H1 (cell line): ENCODE results near the gene SLC25A39. TPM values are rescaled to one million over a fixed set of nuclear protein-coding genes. Genes with fewer than 3 reads are reported as not detected.

Experiments
- CTCF ChIA-PET: fragments of 300-600 bp; sonication (Branson Sonifier 250); formaldehyde crosslinking; loops from one replicate; lab custom pipeline; 2021; ENCODE audit not compliant: partially characterized antibody; lab: Charles Lee
- POLR2A ChIA-PET: fragments of 300-600 bp; sonication (Branson Sonifier 250); formaldehyde crosslinking; loops from one replicate; lab custom pipeline; 2021; ENCODE audit warnings: inconsistent platforms; ENCODE audit not compliant: partially characterized antibody; lab: Charles Lee
- DNase-seq, 2 experiments: peaks; one replicate each; pipeline versions ENCODE4 v3.0.0 to v3.0.0-alpha.2; 2010 to 2022; ENCODE audit warnings: low spot score in 2 of 2, low read depth in 1 of 2, mixed read lengths in 1 of 2
- FAIRE-seq: peaks from 2 replicates; lab custom pipeline; 2011; peaks lifted over from hg19 to GRCh38; lab: Jason Lieb, UNC
- H2AFZ ChIP-seq: 2 replicates; pipeline ENCODE4 v1.8.1; 2012; ENCODE audit warnings: low read length, inconsistent platforms
- H2AK5ac ChIP-seq: 2 replicates; pipeline ENCODE4 v1.6.1; 2013; ENCODE audit warnings: low read depth, low read length
- H2BK120ac ChIP-seq: replicated peaks from 2 replicates; pipeline ENCODE3; 2013; ENCODE audit warnings: low read depth, low read length, inconsistent platforms
- H2BK12ac ChIP-seq: 2 replicates; pipeline ENCODE4 v1.6.1; 2013; ENCODE audit warnings: low read depth, low read length
- H2BK15ac ChIP-seq: 2 replicates; pipeline ENCODE4 v1.6.1; 2013; ENCODE audit warnings: low read length
- H2BK20ac ChIP-seq: 2 replicates; pipeline ENCODE4 v1.6.1; 2013; ENCODE audit warnings: low read length
- H2BK5ac ChIP-seq: 2 replicates; pipeline ENCODE4 v1.6.1; 2013; ENCODE audit warnings: low read depth, low read length
- H3K14ac ChIP-seq: 2 replicates; pipeline ENCODE4 v1.6.1; 2013; ENCODE audit warnings: inconsistent platforms; ENCODE audit not compliant: insufficient read length
- H3K18ac ChIP-seq: 2 replicates; pipeline ENCODE4 v1.6.1; 2013; ENCODE audit warnings: low read length; ENCODE audit errors: extremely low read depth
- H3K23ac ChIP-seq: 2 replicates; pipeline ENCODE4 v1.6.1; 2013; ENCODE audit warnings: inconsistent platforms; ENCODE audit not compliant: insufficient read length
- H3K23me2 ChIP-seq: 2 replicates; pipeline ENCODE4 v1.6.1; 2013; ENCODE audit warnings: low read depth, low read length
- H3K27ac ChIP-seq: 2 replicates; pipeline ENCODE4 v1.6.1; 2011; ENCODE audit warnings: low read depth, low read length, inconsistent platforms
- H3K27me3 ChIP-seq, 4 experiments: replicated peaks in 1 of 4; 1 replicate in 1 of 4; 2 replicates in 3 of 4; pipeline versions ENCODE4 v1.6.1 to v1.8.1; 2011 to 2013; ENCODE audit warnings: low read length in 3 of 4, mild to moderate bottlenecking in 3 of 4, inconsistent platforms in 2 of 4, mixed read lengths in 2 of 4, moderate library complexity in 1 of 4; ENCODE audit not compliant: control insufficient read depth in 3 of 4, insufficient read depth in 3 of 4; ENCODE audit errors: extremely low read depth in 1 of 4
- H3K36me3 ChIP-seq, 4 experiments: 2 replicates each; pipeline versions ENCODE4 v1.6.1 to v1.8.1; 2011 to 2013; ENCODE audit warnings: mild to moderate bottlenecking in 4 of 4, low read length in 3 of 4, moderate library complexity in 2 of 4, control low read depth in 1 of 4, inconsistent platforms in 1 of 4; ENCODE audit not compliant: insufficient read depth in 4 of 4, control insufficient read depth in 2 of 4
- H3K4ac ChIP-seq: replicated peaks from 2 replicates; pipeline ENCODE3; 2013; ENCODE audit warnings: low read length, low read depth, mixed read lengths, inconsistent platforms; ENCODE audit not compliant: insufficient read length
- H3K4me1 ChIP-seq, 4 experiments: replicated peaks in 1 of 4; 1 replicate in 1 of 4; 2 replicates in 3 of 4; pipeline versions ENCODE4 v1.6.1 to v1.8.1; 2011 to 2013; ENCODE audit warnings: low read length in 3 of 4, inconsistent platforms in 2 of 4, mixed read lengths in 1 of 4; ENCODE audit not compliant: insufficient read depth in 4 of 4, control insufficient read depth in 3 of 4
- H3K4me2 ChIP-seq, 2 experiments: 2 replicates each; pipeline versions ENCODE4 v1.6.1 to v1.8.1; 2011 to 2013; ENCODE audit warnings: low read depth in 2 of 2, low read length in 2 of 2, control low read depth in 1 of 2, inconsistent platforms in 1 of 2, mild to moderate bottlenecking in 1 of 2; ENCODE audit not compliant: insufficient read depth in 1 of 2
- H3K4me3 ChIP-seq, 4 experiments: fragments of 200-600, 300-600 bp in 1 of 4; sonication (generic), shearing (Covaris generic), sonication (Bioruptor Twin) in 1 of 4; 2 replicates each; pipeline versions ENCODE4 v1.5.1 to v1.8.1; 2011 to 2016; ENCODE audit warnings: low read length in 4 of 4, low read depth in 3 of 4, control low read depth in 2 of 4, inconsistent platforms in 2 of 4, mild to moderate bottlenecking in 2 of 4, mixed read lengths in 1 of 4, moderate library complexity in 1 of 4; ENCODE audit not compliant: insufficient read depth in 2 of 4; ENCODE audit errors: extremely low read depth in 1 of 4
- H3K56ac ChIP-seq: replicated peaks from 2 replicates; pipeline ENCODE3; 2013; ENCODE audit warnings: low read depth, mild to moderate bottlenecking, mixed read lengths, low read length, inconsistent platforms; ENCODE audit not compliant: insufficient read length
- H3K79me1 ChIP-seq: 2 replicates; pipeline ENCODE4 v1.6.1; 2013; ENCODE audit warnings: low read depth, low read length, control low read depth
- H3K79me2 ChIP-seq, 2 experiments: 2 replicates each; pipeline versions ENCODE4 v1.6.1 to v1.8.1; 2012 to 2013; ENCODE audit warnings: low read length in 2 of 2, mild to moderate bottlenecking in 2 of 2, inconsistent platforms in 1 of 2; ENCODE audit not compliant: insufficient read depth in 2 of 2, control insufficient read depth in 1 of 2
- H3K9ac ChIP-seq, 4 experiments: replicated peaks in 1 of 4; 1 replicate in 1 of 4; 2 replicates in 3 of 4; pipeline versions ENCODE4 v1.6.1 to v1.8.1; 2011 to 2013; ENCODE audit warnings: low read depth in 3 of 4, low read length in 3 of 4, control low read depth in 2 of 4, mild to moderate bottlenecking in 2 of 4, moderate library complexity in 2 of 4, inconsistent platforms in 1 of 4; ENCODE audit errors: extremely low read depth in 1 of 4
- H3K9me3 ChIP-seq, 2 experiments: 2 replicates each; pipeline versions ENCODE4 v1.6.1 to v1.8.1; 2012 to 2013; ENCODE audit warnings: mild to moderate bottlenecking in 2 of 2, moderate library complexity in 2 of 2, control low read depth in 1 of 2, inconsistent platforms in 1 of 2, low read depth in 1 of 2, low read length in 1 of 2, mixed read lengths in 1 of 2; ENCODE audit not compliant: insufficient read depth in 2 of 2
- H4K20me1 ChIP-seq, 2 experiments: replicated peaks in 1 of 2; 2 replicates each; pipeline versions ENCODE3 to v1.8.1; 2011 to 2013; ENCODE audit warnings: inconsistent platforms in 2 of 2, low read length in 2 of 2, mild to moderate bottlenecking in 1 of 2; ENCODE audit not compliant: insufficient read depth in 2 of 2, control insufficient read depth in 1 of 2
- H4K5ac ChIP-seq: 2 replicates; pipeline ENCODE4 v1.6.1; 2013; ENCODE audit warnings: low read length, low read depth, mixed read lengths, inconsistent platforms; ENCODE audit not compliant: insufficient read length
- H4K8ac ChIP-seq: 2 replicates; pipeline ENCODE4 v1.8.0; 2013; ENCODE audit warnings: mild to moderate bottlenecking, moderate library complexity, low read length, inconsistent platforms; ENCODE audit not compliant: insufficient read depth; ENCODE audit errors: extremely low read depth
- H4K91ac ChIP-seq: replicated peaks from 2 replicates; pipeline ENCODE3; 2013; ENCODE audit warnings: low read length, mixed read lengths, inconsistent platforms; ENCODE audit not compliant: insufficient read length
- NRF1 ChIP-seq: IDR thresholded peaks from 2 replicates; pipeline ENCODE4 v1.6.1; 2011; ENCODE audit warnings: mild to moderate bottlenecking, low read depth, low read length, improper control_type of control experiment
- SIN3A ChIP-seq, 2 experiments: IDR thresholded peaks in 1 of 2; conservative IDR thresholded peaks in 1 of 2; 2 replicates each; pipeline ENCODE4 v1.6.1; 2011 to 2012; ENCODE audit warnings: low read length in 2 of 2, improper control_type of control experiment in 1 of 2, low read depth in 1 of 2, mild to moderate bottlenecking in 1 of 2
- SP1 ChIP-seq: IDR thresholded peaks from 2 replicates; pipeline ENCODE4 v1.6.1; 2011; ENCODE audit warnings: low read depth, low read length
- WGBS, 2 experiments: shearing (Covaris generic) in 1 of 2; methylation state at CpG; one replicate each; pipeline versions ENCODE4 v1.1.6 to v1.1.7; 2013 to 2015; ENCODE audit warnings: low lambda C conversion rate in 2 of 2, mixed read lengths in 2 of 2, inconsistent platforms in 1 of 2, low coverage in 1 of 2, missing lambda C conversion rate in 1 of 2; ENCODE audit not compliant: insufficient replicate concordance in 2 of 2, insufficient coverage in 1 of 2, insufficient read length in 1 of 2; ENCODE audit errors: extremely low coverage in 1 of 2, missing lambda C conversion rate in 1 of 2; 5-methylcytosine and 5-hydroxymethylcytosine counted together
- polyA plus RNA-seq, 7 experiments: library from polyadenylated mRNA; depleted of rRNA in 3 of 7; stranded (reverse) in 5 of 7; unstranded in 2 of 7; fragments of >200 nt in 5 of 7; fragments of 200-250 nt in 2 of 7; gene quantifications; 1 replicate in 5 of 7; 2 replicates in 1 of 7; 4 replicates in 1 of 7; pipeline versions ENCODE4 v1.2.1 to v1.2.3, GENCODE V29; 2011 to 2013; ENCODE audit warnings: missing spikeins in 2 of 7, mixed read lengths in 2 of 7
- total RNA-seq: library from RNA; stranded (reverse); fragmentation: NEBNext Ultra II Directional; extraction: Animal tissue kit (Norgen Biotek cat#: 25700); gene quantifications from 2 replicates; pipeline ENCODE4 v1.2.1, GENCODE V29; 2021

Gene SLC25A39
- total and polyA plus RNA-seq, 2 of the 8 experiments (the other 6 are each of a cell fraction or from before 2014, with no cell fraction given) = 200 to 291 TPM

GRCh38 chr17:44360826-44361225 is 36.2 kb upstream of the SLC25A39 start:
- Histone ChIP-seq H3K79me1 (peaks cover 12% of the 10 kb centered on the region), H2AK5ac (no peak overlapping the region), H3K23me2 (peaks cover 2% of the 10 kb centered on the region; the same call in 1 of the 2 replicates), H3K4me3 (peak overlapping the region in 2 of 4 experiments; percentile 3 to 36; a peak in 4 of 8 replicates), H3K9me3 (no peaks in the 10 kb centered on the region), H3K14ac (no peak overlapping the region), H3K27me3 (no peaks in the 10 kb centered on the region), H3K4me2 (peak overlapping the region; percentile 52 to 60), H2BK15ac (peak overlapping the region; percentile 18; the same call in 1 of the 2 replicates), H3K79me2 (peaks cover 0 to 7% of the 10 kb centered on the region in 2 experiments; a peak in 1 of 4 replicates), H3K4me1 (peaks cover 9 to 23% (median 18%) of the 10 kb centered on the region in 4 experiments), H2BK20ac (no peak overlapping the region), H3K36me3 (peaks cover 0 to 6% (median 1%) of the 10 kb centered on the region in 4 experiments; a peak in 1 of 8 replicates), H4K8ac (no peak overlapping the region), H3K23ac (no peak overlapping the region), H2BK120ac (no peak overlapping the region), H2AFZ (no peak overlapping the region), H4K5ac (no peak overlapping the region), H3K56ac (no peak overlapping the region), H2BK12ac (no peak overlapping the region; the same call in 1 of the 2 replicates), H3K18ac (no peak overlapping the region; the same call in 1 of the 2 replicates), H3K27ac (no peak overlapping the region), H3K9ac (no peak overlapping the region), H4K91ac (no peak overlapping the region), H4K20me1 (peaks cover 3 to 23% of the 10 kb centered on the region in 2 experiments), H2BK5ac (peak overlapping the region; percentile 38; the same call in 1 of the 2 replicates), H3K4ac (no peak overlapping the region)
- TF ChIP-seq SIN3A (conservative IDR thresholded peaks at IDR 0.05 in 1 of 2, IDR thresholded peaks at IDR 0.05 in 1 of 2; ENCODE audit: low read depth in 1 of 2, low read length in 2 of 2) (0 out of 4 replicates have a peak, but pooled peaks of 1 of the 2 experiments have one; percentile 26), SP1 (no peak), NRF1 (no peak)
- ChIA-PET CTCF (interaction anchor here (1.0 to 10.1 kb wide), 7 partner anchors 10 to 329 kb away, joined by 3 to 177 read pairs (median 4); no protein-coding TSS in a partner anchor), POLR2A (interaction anchor here (0.9 to 3.8 kb wide), 11 partner anchors 10 to 170 kb away, joined by 3 to 13 read pairs (median 4); partner anchors contain the start of genes GPATCH8 and RUNDC3A)
- FAIRE-seq = no peak
- 53% methylated on average over 5 of the region's 5 CpGs; no CpG with 5 or more reads in 1 of the 2 experiments for WGBS, 2 experiments
- DNase-seq = no peak
